NOMO-1 treated with DMSO at 0.1 percent for 48 hours (cell line): Measurements from ENCODE around the gene APRT.

Experiments used
- DNase-seq: peaks from one replicate; lab custom pipeline; 2025; ENCODE audit not compliant: unreplicated experiment; lab: John Stamatoyannopoulos, UW

APRT gene

GRCh38 chr16:88809068-88809675, 2.6 kb downstream of the APRT start:
- no peak for DNase-seq

DNA sequence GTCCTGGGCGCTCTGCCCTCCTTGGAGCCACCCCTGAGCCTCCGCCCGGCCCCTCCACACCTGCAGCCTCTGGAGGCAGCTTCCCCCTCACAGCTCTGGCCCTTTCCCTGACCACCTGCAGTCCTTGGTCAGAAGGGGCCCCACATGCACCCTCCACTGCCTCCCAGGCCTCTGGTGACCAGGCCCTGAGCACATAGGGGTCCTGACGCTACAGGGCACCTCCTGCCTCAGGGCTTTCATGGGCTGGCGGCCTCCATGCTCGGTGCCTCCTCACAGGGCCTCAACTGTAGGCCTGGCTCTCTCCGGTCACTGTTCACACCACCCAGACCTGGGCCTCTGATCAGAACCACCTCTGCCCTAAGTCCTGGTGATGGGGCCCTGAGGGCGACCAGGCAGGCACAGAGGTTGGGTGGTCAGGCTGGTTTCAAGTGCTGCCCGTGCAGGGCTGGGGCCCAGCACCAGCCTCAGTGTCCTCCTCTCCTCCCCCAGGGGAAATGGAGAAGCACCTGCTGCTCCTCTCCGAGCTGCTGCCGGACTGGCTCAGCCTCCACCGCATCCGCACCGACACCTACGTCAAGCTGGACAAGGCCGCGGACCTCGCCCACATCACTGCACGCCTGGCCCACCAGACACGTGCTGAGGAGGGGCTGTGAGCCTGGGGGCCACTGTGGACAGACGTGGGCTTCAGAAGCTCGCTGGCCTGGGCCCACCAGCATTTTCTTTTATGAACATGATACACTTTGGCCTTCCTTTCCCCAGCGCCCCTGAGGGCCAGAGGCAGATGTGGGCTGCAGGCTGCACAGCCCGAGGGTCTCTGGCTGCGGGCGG, 3.9 kb downstream of the APRT start:
- DNase-seq, result no peak

GRCh38 chr16:88807142-88807625, 4.5 kb downstream of the APRT start:
- no peak for DNase-seq

GRCh38 chr16:88806491-88807111, 5.1 kb downstream of the APRT start:
- no peak for DNase-seq

- DNase-seq, result no peak
These were observed 5.8 kb downstream of the APRT start for GRCh38 chr16:88805887-88806393.

GRCh38 chr16:88805340-88805715, 6.4 kb downstream of the APRT start:
- no peak for DNase-seq

DNA sequence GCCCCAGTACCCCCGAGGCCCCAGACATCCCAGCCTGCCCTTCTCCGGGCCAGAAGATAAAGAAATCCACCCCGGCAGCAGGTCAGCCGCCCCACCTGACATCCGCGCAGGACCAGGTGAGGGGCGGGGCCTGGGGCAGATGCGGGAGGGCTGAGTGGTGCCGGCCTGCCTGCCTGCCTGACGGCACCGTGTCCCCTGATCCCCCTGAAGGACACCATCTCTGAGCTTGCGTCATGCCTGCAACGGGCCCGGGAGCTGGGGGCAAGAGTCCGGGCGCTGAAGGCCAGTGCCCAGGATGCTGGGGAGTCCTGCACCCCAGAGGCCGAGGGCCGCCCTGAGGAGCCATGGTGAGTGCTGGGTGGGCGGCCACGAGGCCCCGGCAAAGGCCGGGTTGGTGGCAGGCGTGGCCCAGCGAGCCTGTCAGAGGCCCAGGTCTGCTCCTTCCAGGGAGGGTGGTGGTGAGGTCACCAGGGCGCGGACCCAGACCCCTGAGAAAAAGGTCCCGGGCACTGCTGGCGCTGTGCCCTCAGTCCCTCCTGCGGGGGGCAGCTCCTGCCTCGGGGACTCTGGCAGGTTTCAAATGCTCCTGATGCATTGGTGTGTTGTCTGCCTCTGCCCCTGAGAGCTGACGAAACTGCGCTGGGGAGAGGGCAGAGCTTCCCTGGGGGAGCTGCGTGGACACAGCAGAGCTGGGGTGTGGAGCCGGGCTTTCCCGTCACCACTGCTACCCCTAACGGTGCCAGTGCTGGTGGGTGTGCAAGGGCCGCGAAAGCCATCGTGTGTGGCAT, 7.0 kb downstream of the APRT start:
- DNase-seq, result no peak

- DNase-seq, result no peak
These were observed 7.6 kb downstream of the APRT start for GRCh38 chr16:88804173-88804551.

- peak; percentile 64 for DNase-seq
These were observed 8.3 kb downstream of the APRT start, which contains the start of gene CDT1 for GRCh38 chr16:88803264-88803987. Gene CDT1, plus strand, starts transcription at chr16:88803789. Its CDS starts 43 bp downstream, at chr16:88803832.

GRCh38 chr16:88800277-88800592, 11.5 kb downstream of the APRT start:
- no peak for DNase-seq

DNA sequence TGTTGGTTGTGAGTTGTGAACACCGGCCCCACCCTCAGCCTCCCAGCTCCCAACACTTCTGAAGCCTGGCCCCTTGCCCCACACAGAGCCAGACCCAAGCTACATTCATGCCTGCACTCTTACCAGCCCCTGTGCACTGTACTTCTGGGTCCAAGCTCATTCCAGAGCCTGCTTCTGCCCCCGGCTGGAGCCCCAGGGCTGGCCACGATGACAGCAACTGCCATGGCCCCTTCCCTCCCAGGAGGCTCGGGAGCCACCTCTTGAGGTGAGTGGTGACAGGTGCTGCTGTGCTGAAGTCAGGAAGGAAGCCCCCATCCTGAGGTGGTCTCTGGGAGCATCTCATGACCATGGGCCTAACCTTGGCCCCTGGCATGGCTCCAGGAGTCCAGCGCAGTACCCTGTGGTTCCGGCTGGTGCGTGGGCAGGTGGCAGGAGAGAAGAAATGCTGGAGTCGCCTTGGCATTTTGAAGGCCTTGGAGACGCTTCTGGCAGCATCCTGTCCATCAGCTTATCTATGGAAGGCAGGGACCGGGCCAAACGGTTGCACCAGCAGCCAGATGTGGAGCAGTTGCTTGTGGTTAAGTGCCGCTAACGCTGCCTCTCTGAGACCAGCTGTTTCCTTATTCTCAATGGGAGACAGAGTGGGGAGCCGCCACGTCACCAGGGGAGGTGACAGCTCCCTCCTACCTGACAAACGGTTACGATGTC, 12.0 kb downstream of the APRT start:
- DNase-seq, result peak; percentile 71

GRCh38 chr16:88798772-88799455, 12.8 kb downstream of the APRT start:
- DNase-seq, result no peak

DNA sequence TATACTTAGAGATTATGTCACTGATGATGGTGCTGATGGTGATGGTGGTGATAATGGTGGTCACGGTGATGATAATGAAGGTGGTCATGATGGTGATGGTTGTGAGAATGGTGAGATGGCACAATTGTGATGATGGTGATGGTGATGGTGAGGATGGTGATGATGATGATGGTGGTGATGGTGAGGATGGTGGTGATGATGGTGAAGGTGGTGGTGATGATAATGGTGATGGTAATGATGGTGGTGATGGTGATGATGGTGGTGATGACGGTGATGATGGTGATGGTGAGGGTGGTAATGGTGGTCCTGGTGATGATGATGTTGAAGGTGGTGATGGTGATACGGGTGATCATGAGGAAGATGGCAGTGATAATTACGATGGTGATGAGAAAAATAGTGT, 13.7 kb downstream of the APRT start:
- DNase-seq, result no peak

DNA sequence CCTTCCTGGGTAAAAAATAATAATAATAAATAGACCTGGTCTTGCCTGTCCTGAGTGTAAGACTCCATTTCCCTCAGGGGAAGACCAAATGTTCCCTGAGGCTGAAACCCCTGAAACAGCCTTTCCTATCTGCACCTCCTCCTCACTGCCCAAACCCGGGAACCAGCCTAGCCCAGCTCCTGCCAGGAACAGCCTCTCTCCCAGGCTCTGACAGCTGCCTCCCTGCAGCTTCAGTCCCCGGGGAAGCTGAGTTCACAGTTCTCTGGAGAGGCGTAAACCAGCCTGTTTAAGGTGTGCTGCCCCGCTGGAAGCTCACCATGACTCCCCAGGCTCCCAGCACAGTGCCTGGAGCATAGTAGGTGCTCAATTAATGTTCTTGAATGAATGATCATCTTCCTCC, 15.4 kb downstream of the APRT start:
- DNase-seq, result no peak

DNA sequence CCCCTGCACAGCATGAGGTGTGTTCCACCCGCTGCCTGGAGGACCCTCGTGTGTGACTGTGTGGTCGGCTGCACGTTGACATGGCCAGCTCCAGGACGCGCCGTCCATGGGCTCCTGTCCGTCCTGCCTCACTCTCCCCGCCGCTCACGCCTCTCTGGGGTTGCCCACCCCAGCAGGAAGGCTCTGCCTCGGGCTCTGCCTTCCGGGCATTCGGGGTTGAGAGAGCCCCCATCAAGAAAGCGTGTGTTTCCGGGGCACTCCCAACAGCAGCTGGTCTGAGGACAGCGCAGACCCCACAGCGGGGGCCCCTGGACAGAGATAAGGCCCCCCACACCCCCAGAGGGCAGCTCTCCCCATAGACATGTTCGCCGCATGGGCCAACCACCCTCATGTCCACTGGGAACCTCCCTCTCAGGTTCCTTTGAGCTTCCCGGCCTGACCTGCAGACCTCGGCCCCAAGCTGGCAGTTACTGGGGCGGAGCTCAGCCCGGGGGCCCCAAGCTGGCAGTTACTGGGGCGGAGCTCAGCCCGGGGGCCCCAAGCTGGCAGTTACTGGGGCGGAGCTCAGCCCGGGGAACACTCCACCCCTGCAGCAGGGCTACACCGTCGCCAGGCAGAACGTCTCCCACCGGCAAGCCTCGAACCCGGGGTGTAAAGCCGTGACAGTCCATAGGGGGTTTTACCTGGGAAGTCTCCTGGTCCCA, 18.3 kb downstream of the APRT start:
- peak; percentile 71 for DNase-seq

GRCh38 chr16:88792668-88793250, 19.0 kb downstream of the APRT start:
- DNase-seq, result no peak

- no peak for DNase-seq
These were observed 19.6 kb downstream of the APRT start for GRCh38 chr16:88792078-88792550.
